ENCODE results near the gene ZNF618. TPM values are rescaled to one million over a fixed set of nuclear protein-coding genes. Genes with fewer than 3 reads are reported as not detected.

Gene ZNF618
- total and polyA plus RNA-seq, 9 donors = 8.2 to 28.9 (median 18.3) TPM

DNA sequence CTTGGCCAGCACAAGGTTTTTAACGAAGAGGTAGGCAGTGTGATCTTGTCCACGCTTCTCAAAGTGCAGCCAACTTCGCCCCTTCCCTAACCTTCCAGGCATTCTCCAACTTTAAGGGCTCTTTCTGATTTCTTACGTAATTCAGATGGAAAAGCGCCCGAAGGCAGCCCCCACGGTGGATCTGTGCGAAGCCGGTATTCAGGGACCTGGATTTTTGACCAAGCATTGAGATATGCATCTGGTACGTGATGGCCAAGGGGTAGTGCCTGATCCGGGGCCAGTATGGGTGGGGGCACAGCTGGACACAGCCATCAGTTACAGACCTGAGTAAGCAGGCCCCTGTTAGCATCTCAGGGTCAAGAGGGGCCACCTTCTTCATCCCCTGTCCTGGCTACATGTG lies 122.0 kb downstream of the ZNF618 start:
- no peak overlapping the region for H3K27ac ChIP-seq
- WGBS, 3 donors = 89% methylated on average over 11 of the region's 11 CpGs
- H3K27me3 ChIP-seq = no peaks in the 10 kb centered on the region
- no peak overlapping the region for H3K4me3 ChIP-seq
- peaks cover 13% of the 10 kb centered on the region for H3K4me1 ChIP-seq (ENCODE audit: insufficient read depth)
- intact Hi-C loops (cut with DNase I) = no loop called here
- DNase-seq = peak in 4 of 5 donors; percentile 1 to 20 (median 10)
- no peaks in the 10 kb centered on the region for H3K9me3 ChIP-seq
- H3K36me3 ChIP-seq = no peaks in the 10 kb centered on the region
- no peak for TF ChIP-seq EP300 (IDR thresholded peaks at IDR 0.05)
- TF ChIP-seq, protein P1, sequence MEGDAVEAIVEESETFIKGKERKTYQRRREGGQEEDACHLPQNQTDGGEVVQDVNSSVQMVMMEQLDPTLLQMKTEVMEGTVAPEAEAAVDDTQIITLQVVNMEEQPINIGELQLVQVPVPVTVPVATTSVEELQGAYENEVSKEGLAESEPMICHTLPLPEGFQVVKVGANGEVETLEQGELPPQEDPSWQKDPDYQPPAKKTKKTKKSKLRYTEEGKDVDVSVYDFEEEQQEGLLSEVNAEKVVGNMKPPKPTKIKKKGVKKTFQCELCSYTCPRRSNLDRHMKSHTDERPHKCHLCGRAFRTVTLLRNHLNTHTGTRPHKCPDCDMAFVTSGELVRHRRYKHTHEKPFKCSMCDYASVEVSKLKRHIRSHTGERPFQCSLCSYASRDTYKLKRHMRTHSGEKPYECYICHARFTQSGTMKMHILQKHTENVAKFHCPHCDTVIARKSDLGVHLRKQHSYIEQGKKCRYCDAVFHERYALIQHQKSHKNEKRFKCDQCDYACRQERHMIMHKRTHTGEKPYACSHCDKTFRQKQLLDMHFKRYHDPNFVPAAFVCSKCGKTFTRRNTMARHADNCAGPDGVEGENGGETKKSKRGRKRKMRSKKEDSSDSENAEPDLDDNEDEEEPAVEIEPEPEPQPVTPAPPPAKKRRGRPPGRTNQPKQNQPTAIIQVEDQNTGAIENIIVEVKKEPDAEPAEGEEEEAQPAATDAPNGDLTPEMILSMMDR (IDR thresholded peaks at IDR 0.05) = no peak
- no peak for TF ChIP-seq POLR2A (IDR thresholded peaks at IDR 0.05)

DNA sequence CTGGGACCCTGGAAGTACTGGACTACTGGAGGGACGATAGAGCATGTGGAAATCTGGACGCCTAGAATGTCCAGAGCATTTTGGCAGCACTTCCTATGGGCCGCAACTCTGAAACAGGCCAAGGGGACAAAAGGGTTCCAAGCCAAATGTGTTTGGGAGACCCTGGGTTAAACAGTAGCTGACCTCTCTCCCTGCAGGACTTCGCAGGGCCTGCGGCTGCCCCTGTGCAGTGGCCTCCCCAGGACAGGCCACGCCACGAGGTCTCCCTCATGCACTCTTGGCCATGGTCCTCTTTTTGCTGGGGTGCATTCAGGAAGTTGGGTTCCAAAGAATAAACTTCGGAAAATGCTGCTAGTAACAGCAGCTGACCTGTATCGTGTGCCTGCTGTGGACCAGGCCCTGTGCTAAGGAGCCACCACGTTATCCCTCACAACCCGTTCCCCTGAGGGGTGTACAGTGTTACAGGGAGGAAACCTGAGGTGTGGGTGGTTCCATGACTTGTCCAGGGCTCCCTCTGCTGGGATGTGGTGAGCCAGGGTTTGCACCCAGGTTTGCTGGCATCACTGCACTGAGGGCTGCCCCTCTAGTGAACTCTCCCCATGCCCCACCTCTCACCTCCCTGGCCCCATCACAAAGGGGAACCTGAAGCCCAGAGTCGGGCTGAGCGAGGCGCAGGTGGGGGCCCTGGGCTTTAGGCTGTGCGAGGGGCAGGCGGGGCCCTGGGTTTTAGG lies 122.6 kb downstream of the ZNF618 start:
- H3K27ac ChIP-seq = no peak overlapping the region
- peaks cover 11% of the 10 kb centered on the region for H3K4me1 ChIP-seq (ENCODE audit: insufficient read depth)
- no peaks in the 10 kb centered on the region for H3K27me3 ChIP-seq
- no peak overlapping the region for H3K4me3 ChIP-seq
- intact Hi-C loops (cut with DNase I) = no loop called here
- WGBS, 3 donors = 77 to 80% (median 80%) methylated on average over 16 of the region's 16 CpGs
- H3K9me3 ChIP-seq = no peaks in the 10 kb centered on the region
- DNase-seq = peak in 4 of 5 donors; percentile 5 to 21 (median 12)
- no peaks in the 10 kb centered on the region for H3K36me3 ChIP-seq
- TF ChIP-seq POLR2A (IDR thresholded peaks at IDR 0.05) (no peak), EP300 (IDR thresholded peaks at IDR 0.05) (no peak)
- TF ChIP-seq, protein P1 (IDR thresholded peaks at IDR 0.05) = no peak

DNA sequence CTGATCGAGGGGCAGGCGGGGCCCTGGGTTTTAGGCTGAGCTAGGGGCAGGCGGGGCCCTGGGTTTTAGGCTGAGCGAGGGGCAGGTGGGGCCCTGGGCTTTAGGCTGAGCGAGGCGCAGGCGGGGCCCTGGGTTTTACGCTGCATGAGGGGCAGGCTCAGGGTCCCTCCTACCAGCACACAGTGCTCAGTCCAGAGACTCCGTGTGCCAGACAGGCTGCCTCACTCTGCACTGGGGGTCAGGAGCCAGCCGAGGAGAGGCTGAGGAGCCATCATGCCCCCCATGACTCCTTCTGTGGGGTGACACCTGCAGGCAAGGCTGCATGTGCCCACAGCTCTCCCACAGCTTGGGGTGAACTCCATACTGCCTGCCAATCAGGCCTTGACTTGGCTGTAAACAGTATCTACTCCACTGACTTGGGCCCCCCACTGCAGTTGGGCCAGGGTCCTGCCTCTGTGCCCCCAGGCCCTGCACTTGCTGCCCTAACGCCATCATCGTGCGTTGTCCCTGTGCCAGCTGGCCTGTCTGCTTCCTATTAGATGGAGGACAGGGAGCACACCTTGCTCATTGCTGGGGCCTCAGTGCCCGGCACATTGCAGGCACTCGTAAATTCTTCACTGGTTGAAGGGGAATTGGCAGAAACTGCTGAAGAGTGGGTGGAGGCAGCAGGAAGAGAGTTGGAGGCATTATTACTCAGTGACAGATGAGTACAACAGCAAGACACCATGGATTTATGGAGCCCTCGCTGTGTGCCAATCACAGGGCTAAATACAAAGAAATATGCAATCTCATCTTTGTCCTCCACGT lies 123.3 kb downstream of the ZNF618 start:
- peak in 3 of 5 donors; percentile 4 to 35 (median 12) for DNase-seq
- no peaks in the 10 kb centered on the region for H3K27me3 ChIP-seq
- WGBS, 3 donors = 93 to 94% (median 94%) methylated on average over 16 to 17 of the region's 17 CpGs
- no peaks in the 10 kb centered on the region for H3K9me3 ChIP-seq
- H3K27ac ChIP-seq = no peak overlapping the region
- no peak overlapping the region for H3K4me3 ChIP-seq
- TF ChIP-seq POLR2A (IDR thresholded peaks at IDR 0.05) (no peak), EP300 (IDR thresholded peaks at IDR 0.05) (no peak)
- TF ChIP-seq, protein P1 (IDR thresholded peaks at IDR 0.05) = no peak
- no peaks in the 10 kb centered on the region for H3K36me3 ChIP-seq
- peaks cover 6% of the 10 kb centered on the region for H3K4me1 ChIP-seq (ENCODE audit: insufficient read depth)
- intact Hi-C loops (cut with DNase I) = no loop called here

DNA sequence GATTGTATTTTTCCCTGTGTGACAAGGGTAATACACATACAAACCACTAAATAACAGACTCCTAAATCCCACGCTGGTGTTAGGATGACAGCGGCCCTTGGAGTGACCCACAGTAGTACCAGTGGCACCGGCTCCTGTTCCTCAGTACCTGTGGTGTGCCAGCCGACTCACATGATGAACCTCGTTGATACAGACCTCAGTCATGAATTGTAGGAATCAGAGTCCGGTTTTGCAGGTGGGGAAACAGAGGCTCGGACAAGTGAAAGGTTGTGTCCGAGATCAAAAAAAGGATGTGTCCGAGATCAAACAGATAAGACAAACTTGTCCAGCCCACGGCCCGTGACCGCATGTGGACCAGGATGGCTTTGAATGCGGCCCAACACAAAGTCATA lies 124.0 kb downstream of the ZNF618 start:
- no peaks in the 10 kb centered on the region for H3K36me3 ChIP-seq
- no peaks in the 10 kb centered on the region for H3K9me3 ChIP-seq
- peak in 3 of 5 donors; percentile 5 to 17 (median 11) for DNase-seq
- no peaks in the 10 kb centered on the region for H3K27me3 ChIP-seq
- H3K4me3 ChIP-seq = no peak overlapping the region
- 85 to 92% (median 88%) methylated on average over 13 of the region's 13 CpGs for WGBS, 3 donors
- intact Hi-C loops (cut with DNase I) = no loop called here
- no peak overlapping the region for H3K27ac ChIP-seq
- TF ChIP-seq EP300 (IDR thresholded peaks at IDR 0.05) = no peak
- TF ChIP-seq POLR2A (IDR thresholded peaks at IDR 0.05) = no peak
- TF ChIP-seq, protein P1 (IDR thresholded peaks at IDR 0.05) = no peak
- H3K4me1 ChIP-seq (ENCODE audit: insufficient read depth) = peaks cover 6% of the 10 kb centered on the region

Data from ovary (tissue), 9 donors.